Hindlimb muscle (tissue), 1 donor: ENCODE measurements around the gene TMEM240. TPM values are rescaled to one million over a fixed set of nuclear protein-coding genes. Genes with fewer than 3 reads are reported as not detected.
"Not testable (repeated sequence)": the region's sequence is repeated elsewhere in the genome, so short reads cannot be mapped to it uniquely, and the experiment has no call there.

Source experiments
- DNase-seq: peaks from one replicate; pipeline ENCODE4 v3.0.0-alpha.2; 2013
- polyA plus RNA-seq: library from polyadenylated mRNA; unstranded; fragments of 120-200 nt; gene quantifications from one replicate; pipeline ENCODE4 v1.2.1, GENCODE V29; 2013; ENCODE audit not compliant: insufficient read length

Gene TMEM240
- polyA plus RNA-seq, 1 donor = 4.8 TPM

DNA sequence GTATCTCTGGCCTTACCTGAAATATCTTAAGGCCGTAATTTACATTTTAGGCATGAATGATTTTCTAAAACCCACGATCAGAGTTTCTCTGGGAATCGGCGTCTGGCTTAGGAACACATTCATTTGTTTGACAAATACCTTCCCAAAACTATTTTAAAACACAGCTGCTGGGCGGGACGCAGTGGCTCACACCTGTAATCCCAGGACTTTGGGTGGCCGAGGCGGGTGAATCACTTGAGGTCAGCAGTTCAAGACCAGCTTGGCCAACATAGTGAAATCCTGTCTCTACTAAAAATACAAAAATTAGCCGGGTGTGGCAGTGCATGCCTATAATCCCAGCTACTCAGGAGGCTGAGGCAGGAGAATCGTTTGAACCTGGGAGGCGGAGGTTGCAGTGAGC, 16.5 kb upstream of the TMEM240 start:
- DNase-seq = not testable (repeated sequence)

DNA sequence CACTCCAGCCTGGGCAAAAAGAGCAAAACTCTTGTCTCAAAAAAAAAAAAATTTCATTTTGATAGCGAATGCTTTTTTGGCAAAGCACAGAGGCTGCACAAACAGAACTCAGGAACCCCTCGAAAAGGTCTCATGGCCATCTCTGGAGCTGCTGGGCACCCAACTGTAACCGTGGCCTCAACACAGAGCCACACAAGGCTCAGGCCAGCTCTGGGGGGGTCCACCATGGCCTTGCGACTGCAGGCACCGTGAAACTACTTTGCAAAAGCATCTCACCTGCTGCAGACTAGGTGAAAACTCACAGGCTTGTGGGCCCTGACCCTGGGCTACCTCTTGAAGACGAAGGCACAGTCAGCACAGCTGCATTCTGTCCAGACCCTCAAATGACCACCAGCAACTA, 16.1 kb upstream of the TMEM240 start:
- DNase-seq = no peak

DNA sequence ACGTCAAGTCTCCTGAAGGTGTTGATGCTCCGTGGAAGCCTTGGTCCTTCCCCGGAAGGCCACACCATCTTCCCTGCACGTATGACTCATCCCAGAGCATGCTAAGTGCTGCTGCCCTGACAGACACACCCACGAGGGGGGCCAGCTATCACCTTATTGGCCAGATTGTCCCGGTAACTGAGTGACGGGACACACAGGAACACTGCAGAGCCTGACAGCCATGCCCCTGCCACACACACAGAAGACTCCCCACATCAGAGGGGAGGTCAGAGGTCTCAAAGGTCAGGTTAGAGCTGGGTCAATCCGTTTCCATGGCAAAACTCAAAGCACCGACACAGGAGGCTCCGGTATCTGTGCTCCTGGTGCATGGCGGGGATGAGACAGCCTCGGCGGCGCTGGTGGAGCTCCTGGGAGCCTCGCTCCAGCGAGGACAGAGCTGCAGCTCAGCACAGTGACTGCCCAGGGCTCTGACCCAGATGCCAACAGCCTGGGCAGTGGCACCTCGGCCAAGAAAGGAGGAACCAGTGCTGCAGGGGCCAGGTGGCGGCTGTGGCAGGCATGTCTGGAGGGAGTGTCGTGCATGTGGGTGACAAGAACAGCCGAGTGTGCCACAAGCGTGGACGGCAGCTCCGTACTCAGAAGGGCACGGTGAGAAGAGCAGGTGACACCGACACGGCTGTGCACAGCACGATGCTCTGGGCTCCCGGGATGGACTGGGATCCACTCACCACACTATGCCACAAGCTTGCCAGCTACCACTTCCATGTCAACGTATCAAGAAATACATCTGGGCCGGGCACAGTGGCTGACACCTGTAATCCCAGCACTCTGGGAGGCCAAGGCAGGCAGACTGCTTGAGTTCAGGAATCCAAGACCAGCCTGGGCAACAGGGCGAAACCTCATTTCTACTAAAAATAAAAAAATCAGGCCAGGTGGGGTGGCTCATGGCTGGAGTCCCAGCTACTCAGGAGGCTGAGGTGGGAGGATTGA, 14.8 kb upstream of the TMEM240 start:
- DNase-seq = no peak

DNA sequence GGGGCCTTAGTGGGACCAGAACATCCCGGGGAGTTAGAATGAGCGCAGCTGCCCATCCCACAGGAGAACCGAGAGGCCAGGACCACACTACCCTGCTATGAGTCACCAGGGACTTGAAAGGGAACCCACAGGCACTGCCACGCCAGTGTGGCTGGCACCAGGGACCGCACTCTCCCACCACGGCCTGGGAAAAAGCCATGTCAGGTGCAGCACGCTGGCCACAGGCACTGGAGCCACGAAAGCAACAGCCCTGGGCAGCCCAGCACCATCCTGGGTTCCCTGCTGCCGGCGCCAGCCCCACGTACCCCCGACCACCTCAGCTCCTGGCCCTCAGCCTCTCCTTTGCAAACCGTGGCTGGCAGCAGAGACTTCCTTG, 14.1 kb upstream of the TMEM240 start:
- DNase-seq = no peak

DNA sequence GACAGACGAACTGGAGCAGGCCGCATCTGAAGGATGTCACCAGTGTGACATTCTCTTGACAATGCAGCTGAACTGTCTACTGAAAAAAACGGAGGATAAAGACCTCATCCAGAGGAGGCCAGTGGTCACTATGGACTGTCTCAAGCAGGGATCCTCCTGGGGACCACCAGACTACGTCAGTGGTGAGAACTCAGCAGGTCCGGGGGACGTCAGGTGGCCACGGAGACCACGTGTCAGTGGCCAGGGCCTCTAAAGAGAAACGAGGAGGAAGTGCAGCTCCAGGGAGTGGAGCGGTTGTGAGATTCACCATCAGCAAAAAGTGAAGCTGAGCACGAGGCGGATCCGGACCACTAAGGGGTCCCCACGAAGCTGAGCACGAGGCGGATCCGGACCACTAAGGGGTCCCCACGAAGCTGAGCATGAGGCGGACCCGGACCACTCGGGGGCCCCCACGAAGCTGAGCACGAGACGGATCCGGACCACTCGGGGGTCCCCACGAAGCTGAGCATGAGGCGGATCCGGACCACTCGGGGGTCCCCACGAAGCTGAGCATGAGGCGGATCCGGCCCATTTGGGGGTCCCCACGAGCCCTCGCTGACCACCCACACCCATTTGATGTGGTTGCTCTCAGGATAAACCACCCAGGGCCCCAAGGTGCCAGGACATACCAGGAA, 13.5 kb upstream of the TMEM240 start:
- no peak for DNase-seq

DNA sequence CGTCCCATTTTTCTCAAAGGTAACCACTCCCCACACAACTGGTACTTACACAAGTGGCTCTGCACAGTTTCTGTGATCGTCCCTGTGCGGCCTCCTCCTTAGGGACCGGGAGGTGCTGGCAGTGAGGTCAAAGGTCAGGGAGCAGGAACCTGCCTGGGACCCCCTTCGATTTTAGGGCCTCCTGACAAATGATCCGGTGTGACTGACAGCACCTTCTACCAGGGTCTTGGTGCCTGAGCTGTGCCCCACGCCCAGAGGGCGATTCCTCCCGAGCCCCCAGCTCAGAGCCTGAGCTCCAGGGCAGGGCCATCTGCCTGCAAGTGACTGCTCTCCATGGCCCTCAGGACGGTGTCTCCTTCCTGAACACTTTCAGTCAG, 11.8 kb upstream of the TMEM240 start:
- DNase-seq = no peak

DNA sequence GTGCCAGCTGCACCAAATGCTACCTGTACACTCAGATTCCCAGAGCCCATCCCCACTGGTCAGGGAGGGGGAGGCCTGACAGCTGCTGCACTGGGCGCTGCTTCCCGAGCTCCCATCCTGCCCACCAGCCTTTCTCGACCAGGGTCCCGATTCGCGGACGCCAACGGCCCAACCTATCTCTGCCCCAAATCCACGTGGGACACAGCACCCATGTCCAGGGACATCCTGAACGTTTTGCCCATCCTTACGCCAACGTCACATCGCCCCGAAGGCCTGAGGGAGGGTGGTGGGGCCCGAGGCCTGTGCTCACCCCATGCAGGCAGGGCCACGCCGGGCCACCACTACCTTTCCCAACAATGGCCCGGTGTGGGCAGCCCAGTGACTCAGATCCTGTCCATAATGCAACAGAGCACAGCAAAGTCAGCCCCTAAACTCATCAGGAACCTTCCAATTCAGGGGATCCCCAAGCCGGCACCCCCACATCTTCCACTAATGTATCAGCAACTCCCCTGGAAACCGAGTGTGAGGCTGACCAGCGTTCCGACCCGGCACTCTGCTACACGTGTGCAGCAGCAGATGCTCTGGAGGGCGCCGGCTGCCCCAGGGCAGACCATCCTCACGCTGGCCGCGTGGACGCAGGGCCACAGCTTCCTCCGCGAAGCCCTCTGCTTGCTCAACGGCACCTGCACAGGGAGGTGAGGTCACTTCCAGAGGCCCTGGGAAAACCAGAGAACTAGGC, 11.3 kb upstream of the TMEM240 start:
- no peak for DNase-seq

DNA sequence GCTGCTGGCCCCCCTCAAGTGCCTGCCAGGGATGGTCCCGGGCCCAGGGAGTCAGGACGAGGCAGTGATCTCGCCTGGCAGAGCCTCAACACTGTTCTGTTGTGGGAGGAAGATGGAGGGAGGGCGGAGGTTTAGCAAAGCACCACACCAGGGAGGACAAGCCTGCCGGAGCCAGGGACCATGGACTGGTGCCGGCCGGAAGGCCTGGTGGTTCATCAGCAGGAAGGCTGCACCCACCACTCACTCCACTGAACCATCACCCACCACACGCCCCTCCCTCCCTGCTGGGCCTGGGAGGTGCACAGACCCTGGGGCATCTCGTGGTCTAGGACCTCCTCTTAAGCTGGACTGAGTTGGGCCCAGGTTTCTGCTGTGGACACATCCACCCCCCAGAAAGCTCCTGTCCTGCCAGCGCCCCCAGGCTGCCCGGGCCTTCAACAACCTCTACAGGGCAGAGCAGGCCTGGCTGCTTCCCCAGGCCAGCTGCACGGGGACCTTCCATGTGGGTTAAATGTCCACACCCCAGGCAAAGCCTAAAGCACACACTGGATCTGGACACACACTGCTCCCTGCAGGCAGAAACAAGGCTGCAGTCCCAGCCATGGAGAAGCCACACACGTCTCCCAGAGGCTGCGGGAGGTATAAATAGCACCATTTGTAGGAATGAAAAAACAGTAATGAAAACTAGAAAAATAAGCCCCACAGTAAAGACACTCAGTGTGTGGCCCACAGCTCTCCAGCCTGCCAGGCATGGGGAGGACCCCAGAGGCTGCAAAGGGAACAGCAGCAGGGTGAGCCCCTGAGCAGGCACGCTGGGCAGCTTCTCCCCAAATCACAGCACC, 10.4 kb upstream of the TMEM240 start:
- no peak for DNase-seq

DNA sequence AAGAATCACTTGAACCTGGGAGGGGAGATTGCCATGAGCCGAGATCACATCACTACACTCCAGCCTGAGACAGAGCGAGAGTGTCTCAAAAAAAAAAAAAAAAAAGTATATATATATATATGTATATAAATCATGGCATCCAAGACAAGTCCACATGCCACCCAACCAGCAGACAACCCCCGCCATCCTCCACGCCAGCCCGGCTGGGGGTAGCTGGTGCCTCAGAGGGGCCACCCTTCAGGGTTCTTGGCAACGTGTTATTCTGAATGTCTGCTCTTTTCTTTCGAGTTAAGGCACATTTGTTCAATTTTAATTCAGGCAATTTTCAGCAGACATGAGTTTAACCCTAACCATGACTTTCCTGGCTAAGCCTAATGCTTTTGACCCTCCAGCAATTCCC, 9.7 kb upstream of the TMEM240 start:
- DNase-seq = no peak

DNA sequence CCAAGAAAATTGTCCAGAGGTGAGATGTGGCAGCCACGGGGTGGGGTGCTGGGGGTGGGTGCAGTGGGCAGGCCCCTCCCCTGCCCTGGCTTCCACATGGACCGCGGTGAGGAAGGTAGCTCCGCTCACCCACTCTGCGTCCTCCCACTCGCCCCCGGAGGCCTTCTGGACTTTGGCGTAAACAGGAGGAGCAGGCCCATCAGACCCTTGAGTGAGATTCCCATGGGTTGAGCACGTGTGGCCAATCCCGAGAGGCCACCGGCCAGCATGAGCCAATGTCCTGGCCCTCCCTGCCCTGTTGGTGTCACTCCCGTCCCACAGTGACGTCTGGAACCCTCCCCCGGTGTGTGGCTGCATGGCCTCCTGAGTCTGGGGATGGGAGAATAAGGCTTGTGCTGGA, 8.2 kb upstream of the TMEM240 start:
- no peak for DNase-seq

DNA sequence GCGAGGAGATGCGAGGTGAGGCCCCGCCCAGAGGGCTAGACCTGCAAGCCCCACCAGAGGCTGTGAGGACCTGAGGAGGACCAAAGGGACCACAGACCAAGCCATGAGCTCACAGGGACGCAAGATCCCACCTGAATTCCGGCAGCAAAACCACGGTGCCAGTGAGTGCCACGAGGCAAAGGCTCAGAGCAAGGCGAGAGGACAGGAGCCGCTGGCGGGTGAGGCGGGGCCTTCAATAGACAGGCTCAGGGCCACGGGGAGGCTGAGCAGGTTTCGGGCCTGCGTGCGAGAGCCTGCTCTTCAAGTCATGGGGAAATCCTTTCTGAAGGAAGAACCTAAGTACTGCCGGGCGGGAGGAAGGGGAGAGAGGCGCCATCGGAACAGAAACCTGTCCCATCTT, 7.1 kb upstream of the TMEM240 start:
- no peak for DNase-seq

DNA sequence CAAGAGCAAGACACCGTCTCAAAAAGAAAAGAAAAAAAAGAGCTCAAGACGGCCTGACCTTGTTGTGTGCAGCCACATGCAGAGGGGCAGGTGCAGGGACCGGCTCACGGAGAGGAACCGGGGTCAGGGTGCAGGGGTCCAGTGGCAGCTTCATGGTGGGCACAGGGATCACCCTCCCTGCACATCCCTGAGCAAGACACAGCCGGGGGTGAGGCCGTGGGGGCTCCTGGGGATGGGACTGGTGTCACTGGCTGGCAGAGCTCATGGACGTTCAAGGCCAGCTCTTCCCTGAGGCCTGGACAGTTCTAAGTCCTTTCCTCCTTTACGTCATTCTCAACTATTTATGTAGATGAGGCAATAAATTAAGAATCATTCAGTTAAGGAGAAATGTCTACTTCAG, 6.6 kb upstream of the TMEM240 start:
- DNase-seq = no peak

DNA sequence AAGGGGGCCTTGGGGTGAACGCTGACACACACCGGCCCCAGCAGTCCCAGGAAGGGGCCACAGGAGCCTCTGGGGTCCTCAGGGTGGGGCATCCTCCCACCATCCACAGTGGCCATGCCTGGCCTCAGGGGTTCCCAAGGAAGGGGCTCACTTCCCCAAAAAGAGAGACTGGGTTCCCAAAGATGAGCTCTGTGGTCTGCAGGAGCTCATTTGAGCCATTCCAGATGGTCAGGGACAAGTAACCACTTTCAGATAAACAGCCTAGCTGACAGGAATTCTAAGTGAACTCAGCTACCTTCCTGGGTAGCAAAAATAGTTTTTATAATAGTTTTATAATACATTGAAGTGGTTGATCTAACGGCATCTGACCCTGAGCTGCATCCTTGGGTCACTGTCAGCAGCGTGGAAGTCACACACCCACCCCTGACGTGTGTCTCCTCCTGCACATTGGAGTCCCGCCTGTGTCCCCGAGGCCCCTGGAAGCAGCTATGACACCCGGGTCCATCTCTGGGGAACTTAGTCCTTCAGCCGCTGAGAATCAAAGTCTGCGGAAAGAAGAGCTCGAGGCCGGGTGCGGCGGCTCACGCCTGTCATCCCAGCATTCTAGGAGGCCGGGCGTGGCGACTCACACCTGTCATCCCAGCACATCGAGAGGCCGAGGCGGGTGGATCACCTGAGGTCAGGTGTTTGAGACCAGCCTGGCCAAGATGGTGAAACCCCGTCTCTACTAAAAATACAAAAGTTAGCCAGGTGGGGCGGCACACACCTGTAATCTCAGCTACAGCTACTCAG, 5.7 kb upstream of the TMEM240 start:
- DNase-seq = no peak

DNA sequence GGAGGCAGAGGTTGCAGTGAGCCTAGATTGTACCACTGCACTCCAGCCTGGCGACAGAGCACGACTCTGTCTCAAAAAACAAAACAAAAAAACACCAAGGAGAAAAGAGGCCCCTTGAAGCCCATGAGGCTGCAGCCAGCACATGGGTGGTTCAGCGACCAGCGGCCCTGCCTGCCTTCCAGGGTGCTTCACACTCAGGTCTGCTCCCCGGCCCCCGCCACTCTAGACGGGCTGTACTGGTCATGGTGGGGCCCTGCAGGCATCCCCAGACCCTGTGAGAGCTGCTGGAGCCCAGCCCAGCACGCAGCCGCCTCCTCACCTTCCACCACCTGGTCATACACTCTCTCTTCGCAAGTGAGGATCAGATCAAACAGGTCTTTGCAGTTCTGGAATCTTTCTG, 4.1 kb upstream of the TMEM240 start:
- no peak for DNase-seq

DNA sequence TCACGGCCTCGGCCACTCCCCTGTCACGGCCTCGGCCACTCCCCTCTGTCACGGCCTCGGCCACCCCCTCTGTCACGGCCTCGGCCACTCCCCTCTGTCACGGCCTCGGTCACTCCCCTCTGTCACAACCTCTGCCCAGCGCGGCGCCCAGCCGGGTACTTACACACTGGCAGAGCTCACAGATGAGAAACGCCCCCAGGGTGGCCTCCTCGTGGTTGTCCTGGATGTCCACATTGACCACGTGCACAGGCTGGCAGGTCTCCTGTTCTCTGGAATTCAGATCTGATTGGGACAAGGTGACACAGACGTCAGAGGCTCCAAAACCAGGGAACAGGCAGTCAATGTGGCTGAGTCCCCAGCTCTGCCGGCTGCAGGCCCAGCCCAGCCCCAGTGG, 3.3 kb upstream of the TMEM240 start:
- DNase-seq = no peak

DNA sequence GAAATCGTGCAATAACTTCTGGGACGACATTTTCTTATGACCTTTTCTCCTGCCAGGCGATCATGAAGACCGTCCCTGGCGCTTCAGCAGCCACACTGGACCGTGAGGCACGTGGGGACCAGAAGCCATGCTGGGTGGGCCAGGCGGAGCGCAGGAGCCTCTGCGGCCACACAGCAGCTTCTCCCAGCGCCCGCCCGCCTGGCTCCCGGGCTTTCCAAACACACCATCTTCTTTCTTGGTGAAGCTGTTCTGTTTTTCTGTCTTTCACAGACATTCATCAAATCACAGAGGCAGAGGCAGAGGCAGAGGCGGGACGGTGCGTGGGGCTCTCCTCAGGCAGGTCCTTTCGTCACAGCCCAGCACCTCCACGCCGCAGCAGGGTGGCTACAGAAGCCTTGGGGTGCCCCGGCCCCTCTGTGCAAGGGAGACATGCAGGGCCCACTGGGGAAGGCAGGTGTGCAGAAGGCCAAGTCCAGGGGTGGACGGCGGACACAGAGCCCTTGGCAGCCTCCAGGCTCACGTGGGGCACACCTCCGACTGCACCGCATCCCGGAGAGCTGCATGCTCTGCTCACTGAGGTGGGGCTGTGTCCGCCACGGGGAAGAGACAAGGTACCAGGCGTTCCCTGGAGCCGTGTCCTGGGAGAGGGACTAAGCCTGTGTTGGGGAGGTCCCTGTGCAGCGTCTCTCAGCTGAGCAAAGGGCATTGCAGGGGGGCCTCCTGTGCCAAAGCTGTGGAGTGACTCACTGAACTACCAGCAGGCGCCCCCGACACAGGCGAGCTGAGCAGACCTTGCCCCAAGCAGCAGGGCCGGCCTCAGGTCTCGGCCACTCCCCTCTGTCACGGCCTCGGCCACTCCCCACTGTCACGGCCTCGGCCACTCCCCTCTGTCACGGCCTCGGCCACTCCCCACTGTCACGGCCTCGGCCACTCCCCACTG, 2.6 kb upstream of the TMEM240 start:
- DNase-seq = no peak

DNA sequence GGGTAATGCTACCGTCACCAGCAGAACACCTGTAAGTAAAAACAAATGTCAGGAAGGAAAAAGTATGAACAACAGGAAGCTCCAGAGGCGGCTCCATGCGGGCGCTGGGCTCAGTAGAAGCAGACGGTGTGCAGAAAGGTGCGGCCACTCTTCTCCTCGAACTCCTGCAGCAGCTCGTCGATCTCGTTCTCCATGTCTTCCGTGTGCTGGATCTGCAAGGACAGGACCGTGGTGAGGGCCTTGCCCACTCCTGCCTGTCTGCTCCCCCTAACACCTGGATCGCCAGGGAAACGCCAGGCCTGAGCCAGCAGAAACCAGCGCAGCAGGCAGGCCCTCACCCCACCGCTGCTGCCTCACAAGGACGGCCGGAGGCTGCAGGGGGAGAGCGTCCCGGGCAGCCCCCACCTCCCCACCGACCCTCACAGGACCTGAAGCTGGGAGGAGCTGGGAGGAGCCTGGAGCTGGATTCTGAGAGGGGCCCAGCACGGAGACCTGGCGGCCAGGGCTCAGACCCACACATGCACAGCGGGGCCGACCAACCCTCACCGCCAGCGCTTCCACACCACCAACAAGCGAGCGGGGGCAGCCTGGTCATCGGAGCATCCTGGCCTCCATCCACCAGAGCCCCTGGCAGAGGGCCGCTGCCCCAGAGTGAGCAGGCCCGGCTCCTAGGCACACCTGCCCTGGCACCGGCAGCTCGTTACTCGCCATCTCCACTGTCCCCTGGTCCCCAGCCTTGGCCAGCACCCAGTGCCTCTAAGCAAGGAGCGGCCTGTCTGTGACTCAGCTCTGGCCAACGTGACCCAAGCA, 1.7 kb upstream of the TMEM240 start:
- no peak for DNase-seq

DNA sequence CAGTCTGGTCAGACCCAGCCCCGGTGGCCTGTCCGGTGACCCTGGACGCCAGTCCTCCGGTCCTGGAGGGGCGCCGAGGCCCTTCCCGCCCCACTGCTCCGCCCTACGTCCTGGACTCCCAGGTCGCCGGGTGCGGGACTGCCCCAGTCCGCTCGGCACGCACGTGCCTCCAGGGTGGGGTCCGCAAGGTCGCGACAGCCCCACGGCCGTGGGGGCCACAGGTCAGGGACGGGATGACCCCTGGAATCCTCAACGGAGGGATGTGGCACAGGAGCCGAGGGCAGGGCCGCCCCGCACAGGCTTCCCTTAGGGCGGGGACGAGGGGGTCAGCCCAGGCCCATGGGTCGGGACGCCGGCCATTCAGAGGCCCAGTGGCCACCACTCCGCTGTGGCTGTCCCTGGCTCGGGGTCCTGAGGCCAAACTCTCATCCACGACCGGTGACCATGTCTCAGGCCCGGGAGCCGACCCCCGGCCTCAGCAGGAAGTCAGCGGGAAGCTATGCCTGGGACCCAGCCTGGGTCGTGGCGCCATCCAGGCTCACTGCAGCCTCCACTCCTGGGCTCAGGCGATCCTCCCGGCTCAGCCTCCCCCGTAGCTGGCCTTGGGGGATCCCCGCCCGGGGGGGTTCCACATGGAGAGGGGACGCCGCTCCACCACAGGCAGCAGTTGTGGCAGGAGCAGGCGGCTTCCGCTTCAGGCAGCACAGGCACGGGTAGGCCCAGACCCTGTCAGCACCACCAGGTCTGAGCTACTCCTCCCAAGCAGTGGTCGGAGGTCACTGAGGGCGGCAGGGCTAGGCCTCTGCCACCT, 599 bp upstream of the TMEM240 start:
- DNase-seq = no peak
